ENCODE data around the gene GSS.

GRCh38 chr20:34891166-34892062 lies 64.2 kb downstream of the GSS start:
- TF ChIP-seq CTCF (IDR thresholded peaks at IDR 0.05): no peak
- TF ChIP-seq POLR2A (IDR thresholded peaks at IDR 0.05): no peak
- TF ChIP-seq POLR2AphosphoS5 (IDR thresholded peaks at IDR 0.05): no peak

Measured in gastroesophageal sphincter (tissue), 3 donors.